ENCODE results near the gene PSME3.

DNA sequence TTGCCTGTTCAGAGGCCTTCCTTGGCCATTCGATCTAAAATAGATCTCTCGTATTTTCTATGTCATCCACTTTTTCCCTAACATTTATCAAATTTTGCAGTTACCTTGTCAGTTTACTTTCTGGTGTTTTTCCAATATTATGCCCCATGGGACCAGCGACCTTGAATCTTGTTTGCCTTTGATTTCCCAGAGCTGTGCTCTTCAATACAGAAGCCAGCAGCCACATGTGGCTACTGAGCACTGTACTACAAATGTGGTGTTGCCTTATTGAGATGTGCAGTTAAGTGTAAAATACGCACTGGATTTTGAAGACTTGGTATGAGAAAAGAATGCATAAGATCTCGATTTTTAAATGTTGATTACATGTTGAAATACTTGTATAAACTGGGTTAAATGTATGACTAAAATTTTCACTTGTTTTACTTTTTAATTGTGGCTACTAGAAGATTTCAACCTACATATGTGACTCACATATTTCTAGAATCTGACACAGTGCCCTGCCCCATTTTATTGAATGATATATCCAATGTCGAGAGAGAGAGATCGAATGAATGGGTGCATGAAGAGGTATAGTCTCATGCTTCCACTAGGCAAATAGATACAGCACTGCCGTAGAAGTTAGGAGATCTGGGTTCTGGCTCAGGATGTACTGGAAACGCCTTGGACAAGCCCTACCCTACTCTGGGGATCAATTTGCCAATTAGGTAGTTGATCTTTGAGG lies 824 bp upstream of the PSME3 start:
- TF ChIP-seq EZH2 (IDR thresholded peaks at IDR 0.05; ENCODE audit: low read depth, unreplicated experiment) (no peak), REST (IDR thresholded peaks at IDR 0.05; ENCODE audit: unreplicated experiment) (no peak), EZH2phosphoT487 (IDR thresholded peaks at IDR 0.05; ENCODE audit: unreplicated experiment) (no peak), POLR2AphosphoS5 (IDR thresholded peaks at IDR 0.05; ENCODE audit: low read depth) (no peak), STAT1 (IDR thresholded peaks at IDR 0.05; ENCODE audit: unreplicated experiment) (no peak), NANOG (IDR thresholded peaks at IDR 0.05; ENCODE audit: borderline replicate concordance) (no peak), CREB1 (CRISPR knock-in tag; IDR thresholded peaks at IDR 0.05; ENCODE audit: low read depth) (no peak), JUNB (IDR thresholded peaks at IDR 0.05; ENCODE audit: unreplicated experiment) (no peak), ZNF114 (CRISPR knock-in tag; IDR thresholded peaks at IDR 0.05) (no peak), ZNF462 (CRISPR knock-in tag; IDR thresholded peaks at IDR 0.05) (no peak), ETS1 (IDR thresholded peaks at IDR 0.05) (no peak)
- TF ChIP-seq, protein P1, sequence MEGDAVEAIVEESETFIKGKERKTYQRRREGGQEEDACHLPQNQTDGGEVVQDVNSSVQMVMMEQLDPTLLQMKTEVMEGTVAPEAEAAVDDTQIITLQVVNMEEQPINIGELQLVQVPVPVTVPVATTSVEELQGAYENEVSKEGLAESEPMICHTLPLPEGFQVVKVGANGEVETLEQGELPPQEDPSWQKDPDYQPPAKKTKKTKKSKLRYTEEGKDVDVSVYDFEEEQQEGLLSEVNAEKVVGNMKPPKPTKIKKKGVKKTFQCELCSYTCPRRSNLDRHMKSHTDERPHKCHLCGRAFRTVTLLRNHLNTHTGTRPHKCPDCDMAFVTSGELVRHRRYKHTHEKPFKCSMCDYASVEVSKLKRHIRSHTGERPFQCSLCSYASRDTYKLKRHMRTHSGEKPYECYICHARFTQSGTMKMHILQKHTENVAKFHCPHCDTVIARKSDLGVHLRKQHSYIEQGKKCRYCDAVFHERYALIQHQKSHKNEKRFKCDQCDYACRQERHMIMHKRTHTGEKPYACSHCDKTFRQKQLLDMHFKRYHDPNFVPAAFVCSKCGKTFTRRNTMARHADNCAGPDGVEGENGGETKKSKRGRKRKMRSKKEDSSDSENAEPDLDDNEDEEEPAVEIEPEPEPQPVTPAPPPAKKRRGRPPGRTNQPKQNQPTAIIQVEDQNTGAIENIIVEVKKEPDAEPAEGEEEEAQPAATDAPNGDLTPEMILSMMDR (conservative IDR thresholded peaks at IDR 0.05; ENCODE audit: low read depth in 2 of 2), result no peak

Measured in GM23338 (cell line).